Vagina (tissue), 2 donors: ENCODE results near the gene PAQR5. TPM values are rescaled to one million over a fixed set of nuclear protein-coding genes. Genes with fewer than 3 reads are reported as not detected.

ENCODE experiments used
- DNase-seq, 2 donors: peaks; one replicate each; pipeline ENCODE4 v3.0.0-alpha.2; 2017; ENCODE audit errors: extremely low spot score in 2 of 2
- H3K27ac ChIP-seq: fragments of 200-600 bp; sonication (generic); one replicate; pipeline ENCODE4 v1.5.1; 2019
- H3K27me3 ChIP-seq: fragments of 200-600 bp; sonication (generic); one replicate; pipeline ENCODE4 v1.5.1; 2019
- H3K36me3 ChIP-seq, 2 donors: fragments of 200-600 bp; sonication (generic); one replicate each; pipeline ENCODE4 v1.5.1; 2017 to 2019
- H3K4me1 ChIP-seq: fragments of 200-600 bp; sonication (generic); one replicate; pipeline ENCODE4 v1.5.1; 2019
- H3K4me3 ChIP-seq, 2 donors: fragments of 200-600 bp; sonication (generic); 1 replicate in 1 of 2; 2 replicates in 1 of 2; pipeline ENCODE4 v1.5.1; 2016 to 2019
- H3K9me3 ChIP-seq: fragments of 200-600 bp; sonication (generic); one replicate; pipeline ENCODE4 v1.5.1; 2019
- CTCF ChIP-seq, 3 experiments: fragments of 450-650 bp in 2 of 3; fragments of 200-600 bp in 1 of 3; sonication (generic) in 1 of 3; IDR thresholded peaks; one replicate each; pipeline ENCODE4 v1.5.1; 2017 to 2019; ENCODE audit warnings: antibody characterized with exemption in 3 of 3, mild to moderate bottlenecking in 2 of 3, moderate library complexity in 2 of 3
- POLR2A ChIP-seq, 2 donors: fragments of 450-650 bp; IDR thresholded peaks; one replicate each; pipeline ENCODE4 v1.6.1; 2017; ENCODE audit warnings: antibody characterized with exemption in 2 of 2, mild to moderate bottlenecking in 2 of 2, moderate library complexity in 2 of 2
- POLR2AphosphoS5 ChIP-seq, 2 donors: sonication (generic); formaldehyde crosslinking; IDR thresholded peaks; one replicate each; pipeline ENCODE4 v1.9.0; 2017; ENCODE audit warnings: antibody characterized with exemption in 2 of 2, mild to moderate bottlenecking in 2 of 2, low read depth in 1 of 2; ENCODE audit not compliant: insufficient read depth in 1 of 2
- intact Hi-C: fragments of 100-400 bp; cut with DNase I; formaldehyde crosslinking; loops from one replicate; pipeline ENCODE4 v1.15.1; 2023
- total RNA-seq: library from RNA; depleted of rRNA; stranded (reverse); fragments of >200 nt; gene quantifications from one replicate; pipeline ENCODE4 v1.2.3, GENCODE V29; 2016

Gene PAQR5
- total RNA-seq, 1 donor from 2014 or later = 9.1 TPM

- H3K27me3 ChIP-seq = no peaks in the 10 kb centered on the region
- no peak for DNase-seq
- intact Hi-C loops = loop anchor here (5.0 kb wide), 1 partner anchor 335 kb away; no protein-coding TSS in a partner anchor
- no peak overlapping the region for H3K4me3 ChIP-seq
- H3K4me1 ChIP-seq = peaks cover 15% of the 10 kb centered on the region
- no peak overlapping the region for H3K27ac ChIP-seq
- H3K36me3 ChIP-seq = no peaks in the 10 kb centered on the region
- no peaks in the 10 kb centered on the region for H3K9me3 ChIP-seq
- TF ChIP-seq POLR2AphosphoS5 (IDR thresholded peaks at IDR 0.05; ENCODE audit: insufficient read depth in 1 of 2, low read depth in 1 of 2) = no peak
- no peak for TF ChIP-seq CTCF (IDR thresholded peaks at IDR 0.05)
- TF ChIP-seq POLR2A (IDR thresholded peaks at IDR 0.05) = no peak
These were observed 93.6 kb downstream of the PAQR5 start for GRCh38 chr15:69392352-69392751.

GRCh38 chr15:69393831-69394491 is 95.2 kb downstream of the PAQR5 start:
- Histone ChIP-seq H3K9me3 (no peaks in the 10 kb centered on the region), H3K4me3 (no peak overlapping the region), H3K27me3 (no peaks in the 10 kb centered on the region), H3K27ac (no peak overlapping the region), H3K4me1 (peaks cover 15% of the 10 kb centered on the region), H3K36me3 (no peaks in the 10 kb centered on the region)
- TF ChIP-seq CTCF (IDR thresholded peaks at IDR 0.05) (no peak), POLR2A (IDR thresholded peaks at IDR 0.05) (no peak), POLR2AphosphoS5 (IDR thresholded peaks at IDR 0.05; ENCODE audit: insufficient read depth in 1 of 2, low read depth in 1 of 2) (no peak)
- intact Hi-C loops = loop anchor here (5.0 kb wide), 1 partner anchor 337 kb away; no protein-coding TSS in a partner anchor
- DNase-seq = no peak

- peaks cover 15% of the 10 kb centered on the region for H3K4me1 ChIP-seq
- H3K27me3 ChIP-seq = no peaks in the 10 kb centered on the region
- no peak overlapping the region for H3K4me3 ChIP-seq
- no peak for DNase-seq
- H3K36me3 ChIP-seq = no peaks in the 10 kb centered on the region
- intact Hi-C loops = loop anchor here (5.0 kb wide), 1 partner anchor 337 kb away; no protein-coding TSS in a partner anchor
- no peaks in the 10 kb centered on the region for H3K9me3 ChIP-seq
- H3K27ac ChIP-seq = no peak overlapping the region
- peak in 1 of 2 donors; percentile 31 for TF ChIP-seq POLR2AphosphoS5 (IDR thresholded peaks at IDR 0.05; ENCODE audit: insufficient read depth in 1 of 2, low read depth in 1 of 2)
- TF ChIP-seq CTCF (IDR thresholded peaks at IDR 0.05) = peak; percentile 90 to 97 (median 92)
- no peak for TF ChIP-seq POLR2A (IDR thresholded peaks at IDR 0.05)
These were observed 96.0 kb downstream of the PAQR5 start for GRCh38 chr15:69394556-69395282.

- Histone ChIP-seq H3K27me3 (no peaks in the 10 kb centered on the region), H3K4me1 (peaks cover 15% of the 10 kb centered on the region), H3K36me3 (no peaks in the 10 kb centered on the region), H3K4me3 (no peak overlapping the region), H3K27ac (no peak overlapping the region), H3K9me3 (no peaks in the 10 kb centered on the region)
- intact Hi-C loops = no loop called here
- no peak for DNase-seq
- TF ChIP-seq POLR2A (IDR thresholded peaks at IDR 0.05) = no peak
- no peak for TF ChIP-seq POLR2AphosphoS5 (IDR thresholded peaks at IDR 0.05; ENCODE audit: insufficient read depth in 1 of 2, low read depth in 1 of 2)
- TF ChIP-seq CTCF (IDR thresholded peaks at IDR 0.05) = no peak
These were observed 96.7 kb downstream of the PAQR5 start for GRCh38 chr15:69395460-69395859.

GRCh38 chr15:69395991-69396390 is 97.3 kb downstream of the PAQR5 start:
- Histone ChIP-seq H3K27me3 (no peaks in the 10 kb centered on the region), H3K27ac (no peak overlapping the region), H3K4me1 (peaks cover 12% of the 10 kb centered on the region), H3K4me3 (no peak overlapping the region), H3K36me3 (no peaks in the 10 kb centered on the region), H3K9me3 (no peaks in the 10 kb centered on the region)
- intact Hi-C loops = no loop called here
- TF ChIP-seq POLR2AphosphoS5 (IDR thresholded peaks at IDR 0.05; ENCODE audit: insufficient read depth in 1 of 2, low read depth in 1 of 2) (no peak), CTCF (IDR thresholded peaks at IDR 0.05) (no peak), POLR2A (IDR thresholded peaks at IDR 0.05) (no peak)
- DNase-seq = no peak
